ENCODE results near the gene SLC38A5. TPM values are rescaled to one million over a fixed set of nuclear protein-coding genes. Genes with fewer than 3 reads are reported as not detected.

SLC38A5 gene
- polyA plus RNA-seq, 2 of the 4 experiments (the other 2 are of a cell fraction): 0.32 to 0.36 TPM

- H3K9me3 ChIP-seq: no peaks in the 10 kb centered on the region
- H3K27ac ChIP-seq: no peak overlapping the region
- POLR2A ChIA-PET: no interaction called here
- FAIRE-seq (no peak), ATAC-seq (no peak), DNase-seq (ENCODE audit: low read depth in 1 of 2, low spot score in 1 of 2) (no peak)
- 77% methylated on average over 7 of the region's 7 CpGs for WGBS (ENCODE audit: missing lambda C conversion rate)
- CTCF ChIA-PET: interaction anchor here (0.7 kb wide), 1 partner anchor 10 kb away, joined by 3 read pairs; no protein-coding TSS in a partner anchor
- no peak overlapping the region for H3K4me3 ChIP-seq
- H3K4me2 ChIP-seq: no peak overlapping the region
- H3K4me1 ChIP-seq: peaks cover 9% of the 10 kb centered on the region; the same call in 1 of the 3 replicates
- no peak for TF ChIP-seq PHF8 (IDR thresholded peaks at IDR 0.05; ENCODE audit: borderline replicate concordance, low read depth)
- TF ChIP-seq SMC3 (IDR thresholded peaks at IDR 0.05): no peak
- TF ChIP-seq GATA3 (IDR thresholded peaks at IDR 0.05; ENCODE audit: borderline replicate concordance): no peak
- TF ChIP-seq FOSB (CRISPR knock-in tag; IDR thresholded peaks at IDR 0.05): no peak
Observed at GRCh38 chrX:48504261-48504660, 34.2 kb upstream of the SLC38A5 start.

- 21% methylated on average over 6 of the region's 6 CpGs for WGBS (ENCODE audit: missing lambda C conversion rate)
- Histone ChIP-seq H3K9me3 (no peaks in the 10 kb centered on the region), H3K4me3 (no peak overlapping the region), H3K4me2 (peak overlapping the region; percentile 38), H3K27ac (peak overlapping the region in 1 of 2 experiments; percentile 66; a peak in 3 of 6 replicates), H3K4me1 (peaks cover 10% of the 10 kb centered on the region)
- ATAC-seq (peak; percentile 65 to 75; a peak in 5 of 6 replicates), DNase-seq (ENCODE audit: low read depth in 1 of 2, low spot score in 1 of 2) (no peak), FAIRE-seq (peak; percentile 90)
- CTCF ChIA-PET: no interaction called here
- POLR2A ChIA-PET: no interaction called here
- TF ChIP-seq FOSL2 (IDR thresholded peaks at IDR 0.05) (no peak), FOSL2 (CRISPR knock-in tag; IDR thresholded peaks at IDR 0.05) (peak; percentile 26), FOSB (CRISPR knock-in tag; IDR thresholded peaks at IDR 0.05) (no peak), E2F6 (IDR thresholded peaks at IDR 0.05; ENCODE audit: borderline replicate concordance, low read depth) (no peak), POLR2A (IDR thresholded peaks at IDR 0.05; ENCODE audit: low read length) (no peak)
Observed at GRCh38 chrX:48498374-48498809, 28.3 kb upstream of the SLC38A5 start.

GRCh38 chrX:48497871-48498270, 27.8 kb upstream of the SLC38A5 start:
- ChIA-PET POLR2A (no interaction called here), CTCF (no interaction called here)
- Histone ChIP-seq H3K9me3 (no peaks in the 10 kb centered on the region), H3K4me1 (peaks cover 10% of the 10 kb centered on the region), H3K4me2 (peak overlapping the region; percentile 38), H3K4me3 (no peak overlapping the region), H3K27ac (peak overlapping the region in 1 of 2 experiments; percentile 66; a peak in 4 of 6 replicates)
- FAIRE-seq: no peak
- no peak for DNase-seq (ENCODE audit: low read depth in 1 of 2, low spot score in 1 of 2)
- 43% methylated on average over 5 of the region's 5 CpGs for WGBS (ENCODE audit: missing lambda C conversion rate)
- no peak for TF ChIP-seq POLR2A (IDR thresholded peaks at IDR 0.05; ENCODE audit: low read length)
- TF ChIP-seq MAFK (IDR thresholded peaks at IDR 0.05; ENCODE audit: partially characterized antibody): no peak
- TF ChIP-seq FOXS1 (CRISPR knock-in tag; IDR thresholded peaks at IDR 0.05): no peak
- no peak for TF ChIP-seq TP53 (CRISPR knock-in tag; IDR thresholded peaks at IDR 0.05)
- TF ChIP-seq BCL3 (IDR thresholded peaks at IDR 0.05): no peak
- no peak for TF ChIP-seq GATA3 (IDR thresholded peaks at IDR 0.05; ENCODE audit: borderline replicate concordance)
- TF ChIP-seq BHLHE40 (IDR thresholded peaks at IDR 0.05; ENCODE audit: low read depth, low read length): no peak
- no peak for TF ChIP-seq RAD21 (conservative IDR thresholded peaks at IDR 0.05 in 1 of 2, IDR thresholded peaks at IDR 0.05 in 1 of 2)
- TF ChIP-seq KDM5A (IDR thresholded peaks at IDR 0.05): no peak
- TF ChIP-seq CHD2 (IDR thresholded peaks at IDR 0.05; ENCODE audit: low read length, partially characterized antibody): no peak
- TF ChIP-seq MAX (IDR thresholded peaks at IDR 0.05): no peak
- peak; percentile 30 to 48; a peak in 4 of 6 replicates for ATAC-seq

- no peak for FAIRE-seq
- peaks cover 21% of the 10 kb centered on the region for H3K4me1 ChIP-seq
- H3K9me3 ChIP-seq: no peaks in the 10 kb centered on the region
- H3K4me3 ChIP-seq: no peak overlapping the region
- no peak overlapping the region for H3K27ac ChIP-seq
- DNase-seq (ENCODE audit: low read depth in 1 of 2, low spot score in 1 of 2): no peak
- 72% methylated on average over 4 of the region's 4 CpGs for WGBS (ENCODE audit: missing lambda C conversion rate)
- ATAC-seq: no peak
- ChIA-PET POLR2A (no interaction called here), CTCF (interaction anchor here (0.6 kb wide), 1 partner anchor 39 kb away, joined by 3 read pairs; no protein-coding TSS in a partner anchor)
- no peak overlapping the region for H3K4me2 ChIP-seq
- TF ChIP-seq USF2 (IDR thresholded peaks at IDR 0.05) (0 out of 2 replicates have a peak, but pooled peaks have one; percentile 5), KDM5A (IDR thresholded peaks at IDR 0.05) (no peak)
Observed at GRCh38 chrX:48496660-48497059, 26.6 kb upstream of the SLC38A5 start.

All from A549 (cell line).